GM19023 (cell line): ENCODE measurements around the gene FBXL17.

Experiments used
- ATAC-seq: cut with Tn5 transposase; IDR thresholded peaks from one replicate; pipeline ENCODE4 v1.9.1; 2021; ENCODE audit warnings: mild to moderate bottlenecking, moderate library complexity; ENCODE audit not compliant: unreplicated experiment

Gene FBXL17

DNA sequence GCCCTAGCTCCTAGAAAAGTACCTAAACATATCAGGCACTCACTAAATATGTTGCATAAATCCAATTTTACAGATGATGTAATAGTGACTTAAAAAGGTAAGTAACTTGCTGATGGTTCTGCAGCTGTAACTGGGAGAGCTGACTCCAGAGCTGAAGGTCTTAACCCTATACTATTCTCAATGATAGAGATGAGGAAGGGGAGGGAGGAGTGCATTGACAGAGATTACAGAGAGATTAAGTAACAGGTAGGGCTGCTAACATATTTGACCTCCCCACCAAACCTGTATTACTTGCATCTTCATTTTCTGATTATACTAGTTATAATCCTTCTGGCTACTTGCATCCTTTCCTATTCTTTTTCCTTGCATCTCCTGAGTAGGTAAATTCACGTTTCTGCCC lies 455.8 kb downstream of the FBXL17 start:
- no peak for ATAC-seq

DNA sequence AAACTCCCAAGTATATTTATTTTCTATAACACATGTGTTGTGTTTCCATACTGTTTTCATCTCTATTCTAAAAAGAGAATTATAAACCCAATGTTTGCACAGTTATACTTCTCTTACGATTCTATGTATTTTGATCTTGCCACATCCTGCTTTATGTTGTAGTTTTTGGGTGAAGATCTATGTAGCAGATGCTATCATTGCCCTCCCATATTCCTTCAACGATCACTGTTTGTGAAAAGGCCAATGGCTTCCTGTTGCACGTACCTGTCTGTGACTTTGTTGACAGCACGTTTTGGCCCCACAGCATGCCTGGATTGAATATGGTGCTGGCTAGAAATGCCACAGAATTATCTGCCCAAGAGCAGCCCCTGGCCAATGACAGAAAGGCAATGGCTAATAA lies 456.7 kb downstream of the FBXL17 start:
- ATAC-seq: no peak

DNA sequence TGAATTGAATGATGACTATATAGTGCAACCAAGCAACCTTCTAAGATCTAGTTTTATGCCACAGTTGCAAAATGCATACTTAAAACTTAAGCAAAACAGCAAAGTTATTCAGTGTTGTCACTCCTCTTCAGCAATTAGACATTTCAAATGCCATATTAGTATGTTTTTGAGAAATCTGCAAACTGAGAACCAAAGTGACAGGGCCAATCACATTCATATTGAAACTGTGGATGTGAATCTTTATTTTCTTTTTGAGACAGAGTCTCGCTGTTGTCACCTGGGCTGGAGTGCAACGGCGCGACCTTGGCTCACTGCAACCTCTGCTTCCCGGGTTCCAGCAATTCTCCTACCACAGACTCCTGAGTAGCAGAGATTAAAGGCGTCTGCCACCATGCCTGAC lies 461.9 kb downstream of the FBXL17 start:
- ATAC-seq: peak; percentile 75

DNA sequence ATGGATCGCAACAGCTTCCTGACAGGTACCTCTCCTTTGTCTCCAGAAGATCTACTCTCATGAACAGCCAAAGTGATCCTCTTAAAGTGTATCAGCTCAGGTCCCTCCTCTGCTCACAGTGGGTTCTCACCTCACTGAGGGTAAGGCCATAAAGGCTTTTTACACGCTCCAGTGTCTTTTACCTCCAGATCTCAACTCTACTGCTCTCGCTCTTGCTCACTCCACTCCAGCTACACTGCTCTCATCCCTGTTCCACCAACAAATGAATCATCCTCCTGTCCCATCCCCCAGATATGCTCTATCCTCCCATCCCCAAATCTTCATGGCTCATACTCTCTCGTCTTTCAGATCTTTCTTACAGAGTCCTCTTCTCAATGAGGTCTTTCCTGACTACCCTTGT lies 462.5 kb downstream of the FBXL17 start:
- no peak for ATAC-seq

DNA sequence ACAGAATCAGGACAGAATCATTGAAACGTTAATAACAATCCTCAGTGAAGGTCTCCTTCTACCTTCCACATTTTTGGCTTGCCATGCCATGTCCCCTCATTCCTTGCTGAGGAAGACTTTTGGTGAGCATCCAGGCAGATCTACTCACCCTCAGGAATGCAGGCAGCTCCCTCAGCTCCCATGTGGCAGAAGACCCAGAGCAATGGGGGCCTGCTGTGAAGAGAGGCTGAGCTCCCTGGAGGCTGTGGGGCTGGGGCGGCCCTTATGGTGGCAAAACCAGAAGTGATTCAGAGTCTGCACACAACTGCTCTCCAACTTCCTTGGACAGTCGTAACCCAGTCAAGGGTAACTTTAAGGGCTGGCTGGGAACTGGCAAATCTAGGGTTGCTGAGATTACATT lies 463.9 kb downstream of the FBXL17 start:
- ATAC-seq: no peak

DNA sequence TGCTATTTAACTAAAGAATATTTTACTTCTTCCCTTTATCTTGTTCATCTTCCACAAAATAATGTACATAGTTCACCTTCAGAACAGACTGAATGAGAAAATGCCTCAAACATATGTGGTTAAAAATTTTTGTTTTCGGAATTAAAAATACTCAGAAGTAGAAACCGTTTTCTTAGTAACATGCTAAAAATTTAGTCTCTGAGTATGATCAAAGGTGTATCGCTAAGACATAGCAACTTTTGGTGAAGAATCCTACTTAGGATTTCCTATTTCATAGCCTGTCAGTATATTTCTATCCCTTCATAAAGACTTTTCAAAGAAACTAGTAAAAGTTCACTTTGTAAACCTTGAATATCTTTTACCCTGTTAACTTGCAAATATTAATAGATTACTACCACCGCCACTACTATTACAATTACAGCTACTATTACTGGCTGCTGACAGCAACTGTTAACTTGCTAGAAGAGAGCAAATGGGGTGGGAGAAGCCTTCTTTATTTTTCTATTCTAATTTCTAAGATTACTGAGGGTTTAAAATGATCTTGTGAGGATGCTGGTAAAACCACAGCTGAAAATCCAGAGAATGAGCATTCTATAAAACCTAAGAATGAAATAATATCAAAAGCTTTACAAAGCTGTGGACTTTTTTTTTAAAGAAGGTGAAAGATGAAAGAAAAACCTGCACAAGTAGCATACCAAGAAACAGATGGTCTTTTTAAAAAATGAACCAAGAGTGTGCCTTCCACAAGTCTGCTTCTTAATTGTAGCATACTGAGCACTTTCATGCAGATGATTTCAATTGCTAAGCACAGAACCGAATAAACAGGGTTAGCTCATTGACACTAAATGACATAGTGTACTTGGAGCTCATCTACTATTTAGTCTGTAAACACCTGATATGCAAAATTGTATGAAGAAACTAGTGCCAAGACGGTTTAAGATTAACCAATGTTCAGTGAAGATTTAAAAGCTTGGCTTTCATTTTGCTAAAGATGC lies 464.9 kb downstream of the FBXL17 start:
- ATAC-seq: no peak

DNA sequence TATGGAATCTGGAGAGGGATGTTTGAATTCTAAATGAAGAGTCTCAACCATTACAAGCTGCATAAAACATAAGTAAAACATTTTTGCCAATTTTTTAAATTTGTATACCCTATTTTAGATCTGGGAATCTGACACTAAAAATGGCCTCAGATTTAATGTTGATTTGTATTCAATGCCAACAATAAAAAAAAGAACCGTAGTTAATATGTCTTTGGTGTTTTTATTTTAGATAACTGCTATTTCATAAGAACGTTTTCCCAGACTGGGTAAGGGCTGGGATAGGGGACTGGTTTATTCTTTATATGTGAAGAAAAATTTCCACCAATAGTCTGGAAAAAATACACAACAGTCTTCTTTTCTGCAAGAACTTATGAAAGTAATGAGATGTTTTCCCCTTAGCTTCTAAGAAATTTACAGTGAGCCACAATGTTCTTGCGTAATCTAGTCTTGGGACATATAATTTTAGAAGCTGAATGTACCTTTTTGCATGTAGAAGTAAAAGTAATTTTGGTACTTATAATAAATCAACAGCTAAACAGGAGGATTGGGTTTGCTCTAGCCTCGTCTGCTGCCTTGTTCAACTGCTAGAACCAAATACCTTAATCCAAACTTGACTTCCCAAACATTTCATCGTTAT lies 466.6 kb downstream of the FBXL17 start:
- ATAC-seq: no peak

DNA sequence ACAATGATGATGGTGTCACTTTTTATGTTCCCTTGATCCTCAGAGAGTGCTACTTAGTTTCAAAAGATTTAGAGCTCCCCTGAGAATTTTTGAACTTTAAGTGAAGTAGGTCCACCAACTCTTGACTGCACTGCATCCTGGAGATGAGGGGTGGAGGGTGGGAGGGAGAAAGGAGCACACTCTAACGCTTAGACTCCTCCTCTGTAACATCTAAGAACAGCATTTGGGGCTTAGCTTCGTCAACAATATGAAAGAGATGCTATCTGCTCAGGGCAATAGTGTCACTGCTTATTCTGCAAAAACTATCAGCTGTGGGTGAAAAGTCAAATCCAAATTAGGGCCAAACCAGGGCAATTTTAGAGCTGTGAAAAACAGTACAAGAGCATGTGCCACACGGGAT lies 468.4 kb downstream of the FBXL17 start:
- ATAC-seq: no peak

DNA sequence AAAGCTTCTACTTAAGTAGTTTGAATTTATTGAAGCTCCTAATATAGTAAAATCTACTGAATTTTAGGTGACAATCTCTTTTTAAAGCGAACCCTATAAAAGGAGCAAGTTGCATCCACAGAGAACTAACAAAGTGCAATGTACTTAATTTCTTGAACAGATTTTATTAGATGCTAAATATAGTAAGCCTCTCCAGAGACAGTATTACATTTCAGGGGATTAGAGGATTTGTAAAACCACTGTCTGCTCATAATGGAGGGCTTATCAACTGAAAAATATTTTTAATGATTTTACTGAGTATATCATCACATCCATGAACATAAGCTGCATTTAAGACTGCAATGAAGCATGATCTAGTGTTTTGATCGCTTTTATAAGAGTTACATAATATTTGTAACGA lies 481.2 kb downstream of the FBXL17 start:
- ATAC-seq: no peak

DNA sequence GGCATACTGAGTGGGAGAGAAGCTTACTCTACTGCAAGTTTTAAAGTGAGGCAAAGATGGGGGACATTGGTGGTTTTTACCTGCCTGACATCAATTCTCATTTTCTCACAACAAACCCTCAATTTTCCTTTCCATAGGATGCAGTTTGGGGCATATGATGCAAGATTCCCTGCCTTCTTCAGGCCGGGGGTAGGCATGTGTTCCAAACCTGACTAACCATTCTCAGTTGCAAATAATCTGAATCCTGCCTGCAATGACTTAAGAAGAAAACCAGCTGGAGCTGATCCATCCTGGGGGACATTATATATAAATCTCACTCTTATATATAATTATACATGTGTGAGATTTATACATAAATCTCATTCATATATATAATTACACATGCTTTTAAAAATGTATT lies 487.5 kb downstream of the FBXL17 start:
- no peak for ATAC-seq

DNA sequence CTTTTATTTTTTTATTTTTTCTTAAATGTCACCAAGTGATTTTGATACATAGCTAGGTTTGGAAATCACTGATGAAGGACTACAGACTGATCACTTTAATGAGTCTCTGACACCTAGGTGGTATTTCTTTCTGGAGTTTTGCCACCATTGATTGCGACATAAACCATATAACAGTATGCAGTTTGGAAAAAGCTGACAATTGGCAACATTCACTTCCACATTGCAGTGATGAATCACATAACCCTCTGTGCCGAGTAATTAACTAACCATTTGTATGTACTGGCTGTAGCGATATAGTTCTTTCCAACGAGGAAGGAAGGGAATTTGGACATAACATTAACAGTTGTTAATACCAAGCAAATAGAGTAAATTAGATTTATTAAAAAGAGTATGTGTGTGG lies 488.3 kb downstream of the FBXL17 start:
- no peak for ATAC-seq

DNA sequence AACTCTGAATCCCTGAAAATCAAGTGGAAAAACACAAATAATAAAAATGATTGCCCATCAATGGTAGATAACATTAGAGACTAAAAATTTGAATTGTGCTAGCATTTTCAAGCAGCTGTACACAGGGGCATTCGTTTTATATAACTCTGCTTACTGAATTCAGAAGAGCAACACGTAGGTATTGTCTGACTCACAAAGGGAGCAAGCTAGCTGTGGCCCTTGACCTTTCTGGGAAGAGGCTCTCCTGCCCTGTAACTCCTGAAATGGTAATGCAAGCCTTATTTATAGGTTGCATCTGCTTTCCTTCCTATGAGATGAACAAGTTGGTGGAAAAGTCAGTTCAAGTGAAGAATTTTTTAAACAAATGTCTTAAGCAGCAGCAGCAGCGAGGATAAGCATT lies 492.5 kb downstream of the FBXL17 start:
- no peak for ATAC-seq

DNA sequence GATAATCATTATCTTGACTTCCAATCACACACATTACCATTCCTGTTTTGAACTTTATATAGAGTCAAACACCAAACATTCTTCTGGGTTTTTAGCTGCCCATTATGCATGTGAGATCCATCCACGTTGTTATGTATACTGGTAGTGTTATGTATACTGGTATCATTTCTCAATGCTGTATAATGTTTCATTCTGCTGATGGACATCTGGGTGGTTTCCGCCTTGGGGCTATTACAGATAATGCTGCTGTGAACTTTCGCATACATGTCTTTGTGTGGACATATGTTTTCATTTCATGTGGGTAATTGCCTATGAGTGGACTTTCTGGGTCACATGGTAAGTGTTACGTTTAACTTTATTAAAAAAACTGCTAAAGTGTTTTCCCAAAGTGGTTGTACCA lies 493.4 kb downstream of the FBXL17 start:
- no peak for ATAC-seq

DNA sequence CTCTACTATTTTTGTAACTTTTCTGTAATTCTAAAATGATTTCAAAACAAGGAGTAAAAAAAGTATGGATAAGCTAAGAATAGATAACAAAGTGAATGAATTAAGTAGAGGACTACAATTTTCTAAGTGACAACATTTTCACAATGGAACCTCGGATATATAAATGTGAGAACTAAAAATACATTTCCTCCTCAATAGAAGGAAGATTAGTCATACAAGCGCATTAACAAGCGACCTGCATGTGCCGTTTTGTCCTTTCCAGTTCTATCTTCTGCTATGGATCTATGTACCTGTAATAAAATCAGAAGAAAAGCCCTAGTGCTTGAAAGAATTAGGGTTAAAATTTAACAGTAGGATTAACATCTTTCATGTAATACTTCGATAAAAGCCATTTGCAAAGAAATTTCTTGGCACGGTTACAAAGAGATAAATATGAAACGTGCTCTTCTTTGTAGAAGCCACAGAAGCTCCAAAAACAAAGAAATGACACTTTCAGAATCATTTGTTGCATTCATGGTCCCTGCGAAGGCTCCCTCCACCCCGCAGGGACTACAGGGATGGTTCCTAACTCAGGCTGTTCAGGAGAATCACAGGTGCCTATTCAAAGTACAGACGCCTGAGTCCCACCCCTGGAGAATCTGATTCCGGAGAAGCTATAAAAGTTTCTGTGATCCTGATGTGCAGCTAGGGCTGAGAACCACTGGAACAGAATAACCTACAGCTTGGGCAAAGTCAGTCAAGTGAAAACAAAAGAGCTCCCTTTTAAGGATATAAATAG lies 494.5 kb downstream of the FBXL17 start:
- ATAC-seq: no peak

DNA sequence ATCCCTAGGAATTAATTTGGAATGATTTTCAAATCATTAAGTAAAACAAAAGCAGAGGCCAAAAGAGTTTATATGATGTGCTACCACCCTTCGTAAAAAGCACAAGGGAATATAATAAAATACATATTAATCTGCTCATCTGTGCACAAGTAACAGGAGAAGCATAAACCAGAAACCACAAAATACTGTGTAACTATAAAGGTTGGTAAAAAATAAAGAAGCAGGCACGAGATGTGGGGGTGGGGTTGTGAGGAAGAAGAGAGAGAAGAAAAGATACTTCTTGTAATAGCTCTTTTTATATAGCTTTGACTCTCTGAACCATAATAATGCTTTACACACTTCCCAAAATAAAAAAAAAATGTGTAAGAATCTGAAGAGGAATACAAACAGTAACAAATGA lies 496.3 kb downstream of the FBXL17 start:
- ATAC-seq: no peak

DNA sequence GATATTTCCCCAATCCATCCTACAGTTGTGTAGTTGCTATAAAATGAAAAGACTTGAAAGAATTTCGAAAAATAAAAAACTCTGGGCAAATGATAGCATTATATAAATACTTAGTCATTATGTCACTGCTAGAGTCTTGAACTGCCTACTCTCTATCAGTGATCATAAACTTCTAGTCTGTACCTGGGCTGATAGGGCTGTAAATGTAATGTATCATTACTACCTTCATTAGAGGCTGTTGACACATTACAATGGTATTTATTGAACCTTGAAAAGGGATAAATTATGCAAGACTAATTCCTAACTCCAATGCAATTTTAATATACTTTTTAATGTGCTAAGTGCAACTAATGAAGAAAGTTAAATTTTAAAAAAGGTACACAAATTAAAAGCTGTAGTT lies 497.0 kb downstream of the FBXL17 start:
- no peak for ATAC-seq

DNA sequence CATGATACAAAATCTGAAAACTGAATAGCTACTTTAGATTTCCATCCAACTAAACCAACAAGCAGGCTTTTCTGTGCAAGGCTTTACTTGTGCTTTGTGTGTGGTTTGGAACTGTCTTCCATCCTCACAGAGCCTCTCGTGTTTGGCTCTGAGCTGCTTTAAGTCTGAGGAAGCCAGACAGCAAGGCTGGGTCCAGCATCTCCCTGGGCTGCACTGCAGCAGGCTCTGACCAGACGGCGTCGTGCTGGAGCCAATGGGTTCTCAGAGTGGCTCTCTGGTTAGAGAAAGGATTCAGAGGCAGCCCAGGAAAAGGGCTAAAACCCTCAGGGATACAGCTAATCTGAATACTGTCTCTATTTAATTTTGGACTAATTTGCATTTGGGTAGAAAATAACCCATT lies 503.2 kb downstream of the FBXL17 start:
- ATAC-seq: no peak

DNA sequence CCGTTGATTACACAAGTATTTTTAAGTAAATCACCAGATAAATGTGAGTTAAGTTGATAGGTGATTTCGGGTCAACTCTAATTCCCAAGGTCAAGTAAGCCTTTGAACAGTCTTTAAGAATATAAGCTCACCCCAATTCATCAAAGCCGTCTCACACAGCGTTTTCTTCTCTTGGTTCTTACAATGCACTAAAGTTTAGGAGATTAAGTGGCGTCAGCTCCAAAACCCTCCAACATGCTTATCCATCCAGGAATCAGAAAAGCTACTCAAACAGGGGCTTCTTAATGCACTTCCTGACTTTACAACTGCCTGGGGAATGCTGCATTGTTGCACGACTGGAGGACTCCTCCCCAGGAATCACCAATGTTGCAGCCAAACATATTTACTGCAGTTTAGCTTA lies 505.0 kb downstream of the FBXL17 start:
- ATAC-seq: no peak

DNA sequence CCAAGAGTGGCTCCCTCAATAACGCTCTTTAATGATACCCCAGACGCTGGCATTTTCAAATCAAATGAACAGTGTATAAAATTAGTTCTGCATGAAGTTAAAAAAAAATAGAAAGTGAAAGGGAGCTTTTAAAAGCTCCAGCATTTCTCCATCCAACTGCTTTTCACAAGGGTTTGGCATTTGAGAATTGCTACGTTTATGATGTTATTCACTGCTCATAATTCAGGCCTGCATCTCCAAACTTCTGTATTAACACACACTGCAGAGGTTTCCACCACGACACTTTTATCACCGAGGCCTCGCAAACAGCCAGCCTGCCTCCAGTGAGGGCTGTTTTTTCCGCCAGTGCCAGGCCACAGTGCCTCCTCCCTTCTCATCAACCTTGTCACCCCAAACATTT lies 505.6 kb downstream of the FBXL17 start:
- no peak for ATAC-seq

DNA sequence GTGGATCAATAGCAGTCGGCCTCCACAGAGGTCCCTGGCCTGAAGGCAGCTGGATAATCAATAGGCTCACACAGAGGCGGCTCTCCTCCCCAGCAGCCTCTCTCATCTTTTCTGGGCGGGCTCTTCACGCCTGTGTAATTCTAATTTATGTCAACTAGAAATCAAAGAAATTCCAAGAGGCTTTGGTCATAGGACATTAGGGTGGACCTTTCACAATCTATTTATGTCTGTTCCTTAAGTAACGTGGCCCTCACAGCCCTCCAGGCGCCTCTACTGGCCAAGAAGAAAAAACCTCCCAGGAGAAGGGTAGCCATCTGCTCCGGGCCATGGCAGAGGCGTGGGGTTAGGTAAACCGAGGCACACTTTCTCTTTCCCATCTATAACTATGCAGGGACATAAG lies 506.1 kb downstream of the FBXL17 start:
- ATAC-seq: no peak

DNA sequence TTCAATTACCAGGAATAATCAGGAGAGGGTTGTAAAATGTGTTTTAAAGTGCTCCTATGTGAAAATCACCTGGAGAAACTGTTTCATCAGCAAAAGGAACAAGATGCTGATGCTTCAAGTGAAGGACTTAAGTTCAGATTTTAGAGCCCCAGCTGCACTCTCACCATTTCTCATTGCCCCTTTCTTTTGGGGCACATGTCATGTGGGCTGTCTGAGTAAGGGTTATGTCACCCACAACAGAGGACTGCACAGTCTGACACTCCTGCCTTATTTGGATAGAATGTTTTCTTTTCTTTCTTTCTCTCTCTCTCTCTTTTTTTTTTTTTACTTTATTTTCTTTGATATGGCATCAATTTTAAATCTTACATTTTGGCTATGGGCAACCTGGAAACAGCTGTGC lies 507.1 kb downstream of the FBXL17 start:
- ATAC-seq: no peak

DNA sequence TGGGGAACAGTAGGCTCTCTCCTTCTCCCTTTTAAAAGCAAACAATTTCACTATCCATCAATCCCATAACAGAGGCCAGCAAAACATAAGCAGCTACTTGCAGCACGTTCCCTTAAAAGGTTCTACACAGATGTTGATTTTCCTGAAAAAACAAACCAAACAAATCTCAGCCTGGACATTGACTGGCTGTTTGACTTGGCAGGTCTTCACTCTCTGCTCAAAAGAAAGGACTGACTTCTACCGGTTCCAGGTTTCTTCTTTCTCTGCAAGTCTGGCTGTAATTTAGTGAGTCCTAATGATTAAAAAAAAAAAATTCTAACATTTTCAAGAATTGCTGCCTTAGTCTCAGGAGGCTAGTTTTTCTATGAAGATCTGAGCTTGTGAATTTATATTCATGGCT lies 508.0 kb downstream of the FBXL17 start:
- no peak for ATAC-seq
